Activated T-helper 9 cell treated with anti-CD3 and anti-CD28 coated beads, Interleukin-2, amount 50 U/mL, for 16 hours (primary cell): ENCODE measurements around the gene PKD1.

Experiments used
- DNase-seq: peaks from one replicate; pipeline ENCODE4 v3.0.0-alpha.2; 2020; ENCODE audit warnings: low read depth

Gene PKD1

GRCh38 chr16:2135770-2136490 lies at the start of gene PKD1:
Gene PKD1 (minus strand): TSS chr16:2135898. CDS start chr16:2135689, 209 bp downstream.
- DNase-seq, result peak; percentile 97

DNA sequence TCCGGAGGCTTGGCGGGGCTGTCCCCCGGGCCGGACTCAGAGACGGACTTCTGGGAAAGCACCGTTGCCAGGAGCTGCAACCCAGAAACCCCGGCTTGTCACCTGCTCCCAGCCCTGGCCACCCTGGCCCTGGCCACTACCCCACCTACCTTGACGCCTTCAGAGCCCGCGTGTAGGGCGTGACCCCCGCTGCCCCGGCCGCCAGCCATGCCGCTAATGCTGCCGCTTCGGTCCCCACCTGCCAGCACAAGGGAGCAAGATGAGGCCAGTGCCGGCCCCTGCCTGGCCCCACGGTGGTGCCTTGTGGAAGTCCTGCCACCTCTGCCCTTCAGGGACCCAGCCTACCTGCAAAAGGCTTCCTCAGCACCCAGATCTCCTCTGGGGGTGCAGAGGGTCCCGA lies 49.3 kb upstream of the PKD1 start:
- DNase-seq, result no peak

GRCh38 chr16:2184346-2184745 lies 48.6 kb upstream of the PKD1 start:
- DNase-seq, result no peak

GRCh38 chr16:2183671-2184070 lies 48.0 kb upstream of the PKD1 start:
- no peak for DNase-seq

GRCh38 chr16:2181952-2182351 lies 46.3 kb upstream of the PKD1 start:
- no peak for DNase-seq

GRCh38 chr16:2180962-2181923 lies 45.5 kb upstream of the PKD1 start:
- no peak for DNase-seq

DNA sequence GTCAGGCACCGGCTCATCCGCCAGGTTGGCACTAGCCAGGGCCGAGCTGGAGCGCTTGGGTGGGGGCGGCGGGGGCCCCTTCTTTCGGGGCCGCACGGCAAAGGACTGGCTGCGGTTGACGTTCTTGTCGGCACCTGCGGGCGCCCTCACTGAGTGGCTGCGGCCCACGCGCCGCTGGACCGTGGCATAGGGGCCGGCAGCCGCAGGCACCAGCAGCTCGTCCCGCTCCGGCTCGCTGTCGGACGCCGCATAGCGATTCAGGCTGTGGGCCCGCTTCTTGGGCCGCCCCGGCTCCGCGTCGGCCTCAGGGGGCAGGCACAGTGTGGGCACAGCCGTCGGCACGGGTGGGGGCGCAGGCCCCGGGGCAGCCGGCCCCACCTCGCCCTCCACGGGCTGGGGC lies 44.8 kb upstream of the PKD1 start:
- no peak for DNase-seq

DNA sequence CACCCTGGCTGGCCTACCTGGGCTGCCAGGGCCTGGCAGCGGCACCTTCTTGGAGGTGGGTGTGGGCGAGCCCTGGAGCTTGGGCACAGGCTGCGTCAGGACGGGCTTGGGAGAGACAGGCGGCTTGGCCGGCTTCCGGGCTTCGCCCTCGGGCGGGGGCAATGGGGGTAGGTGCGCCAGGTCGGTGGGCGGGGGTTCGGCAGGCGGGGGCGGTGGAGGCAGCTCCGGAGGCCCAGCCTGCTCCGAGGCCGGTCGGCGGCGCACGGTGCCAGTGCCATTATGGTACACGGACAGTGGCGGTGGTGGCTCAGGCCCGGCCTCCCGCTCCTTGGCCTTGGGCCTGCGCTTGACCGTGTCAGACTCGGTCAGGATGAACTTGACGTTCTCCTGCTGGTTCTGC lies 43.9 kb upstream of the PKD1 start:
- no peak for DNase-seq

GRCh38 chr16:2179107-2179501 lies 43.4 kb upstream of the PKD1 start:
- no peak for DNase-seq

- DNase-seq, result peak; percentile 15
Observed at GRCh38 chr16:2178321-2179106, 42.8 kb upstream of the PKD1 start.

DNA sequence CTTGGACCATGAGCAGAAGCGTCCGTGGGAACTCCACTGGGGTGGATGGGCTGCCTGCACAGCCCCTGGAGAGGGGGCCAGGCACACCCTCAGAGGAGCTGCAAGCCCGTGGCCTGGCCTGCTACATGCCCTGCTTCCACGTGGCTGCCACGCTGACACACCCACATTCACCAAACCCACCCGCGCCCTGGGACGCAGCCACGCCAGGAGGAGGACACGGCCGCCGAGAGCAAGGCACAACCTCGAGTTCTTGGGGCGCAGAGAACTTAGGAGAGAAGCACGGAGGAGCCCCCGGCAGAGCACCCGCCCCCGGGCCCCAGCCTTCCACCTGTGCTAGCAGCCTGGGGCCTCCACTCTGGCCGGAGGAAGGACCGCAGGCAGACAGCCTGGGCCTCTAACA lies 41.9 kb upstream of the PKD1 start:
- no peak for DNase-seq

DNA sequence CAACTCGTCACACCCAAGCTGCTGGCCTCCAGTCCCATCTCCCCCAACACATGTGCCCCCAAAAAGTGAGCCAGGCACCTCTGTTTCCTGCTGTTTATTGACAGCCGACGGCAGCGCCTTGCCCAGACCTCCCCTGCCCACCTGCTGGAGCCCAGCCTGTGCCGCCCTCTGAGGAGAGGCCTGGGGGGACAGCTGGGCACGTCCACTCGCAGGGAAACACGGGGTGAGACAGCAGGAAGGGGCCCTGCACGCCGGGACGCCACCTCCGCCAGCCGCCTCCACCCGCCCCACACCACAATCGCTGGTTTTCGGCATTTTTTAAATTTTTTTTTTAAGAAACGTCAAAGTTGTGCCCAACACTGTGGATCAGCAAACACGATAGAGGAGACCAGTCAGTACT lies 41.4 kb upstream of the PKD1 start:
- no peak for DNase-seq

GRCh38 chr16:2176047-2176446 lies 40.3 kb upstream of the PKD1 start:
- no peak for DNase-seq

- DNase-seq, result no peak
Observed at GRCh38 chr16:2175454-2175853, 39.8 kb upstream of the PKD1 start.

GRCh38 chr16:2174396-2175131 lies 38.9 kb upstream of the PKD1 start:
- DNase-seq, result no peak

DNA sequence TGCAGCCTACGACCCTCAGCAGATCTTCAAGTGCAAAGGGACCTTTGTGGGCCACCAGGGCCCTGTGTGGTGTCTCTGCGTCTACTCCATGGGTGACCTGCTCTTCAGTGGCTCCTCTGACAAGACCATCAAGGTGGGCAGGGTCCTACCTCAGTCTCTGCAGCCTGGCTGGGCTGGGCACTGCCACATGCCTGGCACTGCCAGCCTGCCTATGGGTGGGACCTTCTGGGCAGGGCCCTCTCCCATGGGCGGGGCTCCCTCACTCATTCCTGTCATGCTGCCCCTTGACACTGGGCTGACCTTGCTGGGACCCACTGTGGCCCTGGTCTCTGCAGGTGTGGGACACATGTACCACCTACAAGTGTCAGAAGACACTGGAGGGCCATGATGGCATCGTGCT lies 38.2 kb upstream of the PKD1 start:
- no peak for DNase-seq

- DNase-seq, result no peak
Observed at GRCh38 chr16:2173366-2173765, 37.7 kb upstream of the PKD1 start.

- no peak for DNase-seq
Observed at GRCh38 chr16:2172688-2173335, 37.1 kb upstream of the PKD1 start.

- DNase-seq, result no peak
Observed at GRCh38 chr16:2171601-2172178, 36.0 kb upstream of the PKD1 start.

GRCh38 chr16:2170587-2171435 lies 35.1 kb upstream of the PKD1 start:
- DNase-seq, result no peak
